B cell (primary cell): ENCODE measurements around the gene ZDHHC14.

Source experiments
- EZH2 ChIP-seq: IDR thresholded peaks from 2 replicates; pipeline ENCODE4 v1.6.1; 2012; ENCODE audit warnings: borderline replicate concordance, low read depth, mild to moderate bottlenecking, moderate library complexity, low read length; ENCODE audit not compliant: insufficient read depth, poor library complexity, severe bottlenecking
- TF ChIP-seq, protein P1 (sequence below): fragments of 200-600 bp; IDR thresholded peaks from one replicate; pipeline ENCODE4 v1.8.0; 2022; ENCODE audit warnings: antibody characterized with exemption, mild to moderate bottlenecking

DNA sequence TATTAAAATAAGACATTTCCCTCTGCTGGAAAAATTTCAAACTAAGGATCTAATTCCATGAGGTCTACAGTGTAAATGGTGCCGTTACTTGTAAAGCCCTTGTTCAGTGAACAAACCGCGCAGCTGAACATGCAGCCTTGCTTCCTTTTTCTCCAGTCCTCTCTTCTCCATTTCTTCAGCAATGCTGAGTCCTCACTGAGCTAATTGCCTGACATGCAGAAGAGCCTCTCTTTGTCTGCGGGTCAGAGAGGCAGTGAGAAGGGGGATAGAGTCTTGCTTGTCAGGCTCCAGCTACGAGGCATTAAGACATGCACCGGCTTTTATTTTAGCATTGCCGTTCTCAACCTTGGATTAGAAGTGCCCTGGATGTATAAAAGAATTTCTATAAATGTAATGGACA is 25.7 kb downstream of the ZDHHC14 start:
- TF ChIP-seq, protein P1, sequence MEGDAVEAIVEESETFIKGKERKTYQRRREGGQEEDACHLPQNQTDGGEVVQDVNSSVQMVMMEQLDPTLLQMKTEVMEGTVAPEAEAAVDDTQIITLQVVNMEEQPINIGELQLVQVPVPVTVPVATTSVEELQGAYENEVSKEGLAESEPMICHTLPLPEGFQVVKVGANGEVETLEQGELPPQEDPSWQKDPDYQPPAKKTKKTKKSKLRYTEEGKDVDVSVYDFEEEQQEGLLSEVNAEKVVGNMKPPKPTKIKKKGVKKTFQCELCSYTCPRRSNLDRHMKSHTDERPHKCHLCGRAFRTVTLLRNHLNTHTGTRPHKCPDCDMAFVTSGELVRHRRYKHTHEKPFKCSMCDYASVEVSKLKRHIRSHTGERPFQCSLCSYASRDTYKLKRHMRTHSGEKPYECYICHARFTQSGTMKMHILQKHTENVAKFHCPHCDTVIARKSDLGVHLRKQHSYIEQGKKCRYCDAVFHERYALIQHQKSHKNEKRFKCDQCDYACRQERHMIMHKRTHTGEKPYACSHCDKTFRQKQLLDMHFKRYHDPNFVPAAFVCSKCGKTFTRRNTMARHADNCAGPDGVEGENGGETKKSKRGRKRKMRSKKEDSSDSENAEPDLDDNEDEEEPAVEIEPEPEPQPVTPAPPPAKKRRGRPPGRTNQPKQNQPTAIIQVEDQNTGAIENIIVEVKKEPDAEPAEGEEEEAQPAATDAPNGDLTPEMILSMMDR: no peak
- TF ChIP-seq EZH2: no peak
